Body of pancreas (tissue), 4 donors: ENCODE data around the gene ARVCF. TPM values are rescaled to one million over a fixed set of nuclear protein-coding genes. Genes with fewer than 3 reads are reported as not detected.

ENCODE experiments used
- ATAC-seq: fragments of 150-250 bp; one replicate; pipeline ENCODE4 v1.9.1; 2016
- DNase-seq, 4 donors: peaks; one replicate each; pipeline ENCODE4 v3.0.0-alpha.2; 2019
- H3K27ac ChIP-seq, 4 donors: fragments of 200-600 bp; sonication (generic); 1 replicate in 3 of 4; 2 replicates in 1 of 4; pipeline versions ENCODE4 v1.5.1 to v1.6.1; 2016 to 2019; ENCODE audit warnings: mild to moderate bottlenecking in 1 of 4, mixed read lengths in 1 of 4, moderate library complexity in 1 of 4
- H3K27me3 ChIP-seq, 2 donors: fragments of 200-600 bp; sonication (generic); one replicate each; pipeline ENCODE4 v1.6.0; 2016; ENCODE audit warnings: mild to moderate bottlenecking in 1 of 2
- H3K36me3 ChIP-seq, 2 donors: fragments of 200-600 bp; sonication (generic); replicated peaks in 1 of 2; 2 replicates each; pipeline ENCODE4 v1.5.1; 2016; ENCODE audit warnings: low read depth in 2 of 2; ENCODE audit not compliant: insufficient read depth in 1 of 2
- H3K4me1 ChIP-seq: fragments of 200-600 bp; sonication (generic); one replicate; pipeline ENCODE4 v1.6.0; 2016
- H3K4me3 ChIP-seq, 2 donors: fragments of 200-600 bp; sonication (generic); 1 replicate in 1 of 2; 2 replicates in 1 of 2; pipeline ENCODE4 v1.5.1; 2016 to 2019
- H3K9me3 ChIP-seq, 3 donors: fragments of 200-600 bp; sonication (generic); 1 replicate in 2 of 3; 2 replicates in 1 of 3; pipeline ENCODE4 v1.5.1; 2016
- POLR2A ChIP-seq, 3 donors: fragments of 450-650 bp; IDR thresholded peaks; one replicate each; pipeline ENCODE4 v1.6.1; 2016; ENCODE audit warnings: antibody characterized with exemption in 3 of 3, mild to moderate bottlenecking in 2 of 3
- WGBS, 2 donors: methylation state at CpG; one replicate each; pipeline ENCODE4 v1.1.5; 2017; 5-methylcytosine and 5-hydroxymethylcytosine counted together
- intact Hi-C: fragments of 100-400 bp; cut with DNase I; formaldehyde crosslinking; loops from one replicate; pipeline ENCODE4 v1.15.1; 2023
- total RNA-seq, 2 donors: library from RNA; depleted of rRNA; stranded (reverse); fragments of >200 nt; gene quantifications; one replicate each; pipeline ENCODE4 v1.1.0, GENCODE V29; 2016
- TF ChIP-seq, protein P1 (sequence below), 7 experiments: fragments of 450-650 bp in 4 of 7; fragments of 200-600 bp in 3 of 7; sonication (generic) in 3 of 7; IDR thresholded peaks; one replicate each; pipeline ENCODE4 v1.5.1; 2016 to 2019; ENCODE audit warnings: antibody characterized with exemption in 7 of 7

ARVCF gene
- total RNA-seq, 2 donors from 2014 or later = 36.6 to 150 TPM

DNA sequence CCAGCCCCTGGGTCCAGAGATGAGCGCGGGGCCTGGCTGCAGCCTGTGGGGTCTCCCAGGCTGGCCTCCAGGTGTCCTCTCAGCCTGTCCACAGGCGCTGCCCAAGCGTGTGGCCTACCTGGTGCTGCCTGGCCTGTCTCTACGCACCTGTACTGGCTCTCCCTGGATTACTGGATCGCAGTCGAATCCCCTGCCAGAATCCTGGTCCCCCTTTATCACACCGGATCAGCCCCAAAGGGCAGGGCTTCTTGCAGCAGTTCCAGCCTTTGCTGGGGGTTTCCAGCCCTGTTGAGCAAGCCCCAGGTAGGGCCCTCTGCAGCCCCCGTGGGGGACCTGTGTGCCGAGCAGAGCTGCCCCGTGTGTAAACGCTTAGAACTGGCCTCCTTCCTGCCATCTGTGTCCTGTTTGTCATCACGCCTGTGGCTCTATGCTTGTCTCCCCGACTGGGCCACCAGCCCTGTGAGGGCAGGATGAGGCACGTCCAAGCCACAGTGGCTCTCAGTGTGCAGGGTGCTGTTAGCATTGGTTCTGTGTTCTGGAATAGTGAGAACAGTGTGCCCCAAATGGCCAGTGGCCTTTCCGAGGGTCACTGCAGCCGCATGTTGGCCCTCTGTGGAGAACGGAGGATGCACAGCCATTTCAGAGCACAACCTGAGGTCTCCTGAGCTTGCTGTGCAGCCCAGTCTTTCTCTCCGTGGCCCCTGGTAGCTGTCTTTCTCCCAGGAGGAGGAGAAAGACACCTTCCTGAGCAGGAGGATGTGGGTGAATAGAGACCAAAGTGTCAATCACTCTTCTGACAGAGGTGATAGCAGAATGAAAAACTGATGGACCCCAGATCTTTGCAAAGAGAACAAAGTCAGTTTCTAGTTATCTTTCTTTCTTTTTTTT is 61.1 kb downstream of the ARVCF start:
- H3K4me3 ChIP-seq = no peak overlapping the region
- no peaks in the 10 kb centered on the region for H3K36me3 ChIP-seq
- no peaks in the 10 kb centered on the region for H3K27me3 ChIP-seq
- DNase-seq (peak in 1 of 4 donors; percentile 22), ATAC-seq (no peak)
- H3K4me1 ChIP-seq = peaks cover 55% of the 10 kb centered on the region
- no peaks in the 10 kb centered on the region for H3K9me3 ChIP-seq
- no peak for TF ChIP-seq POLR2A (IDR thresholded peaks at IDR 0.05)
- TF ChIP-seq, protein P1, sequence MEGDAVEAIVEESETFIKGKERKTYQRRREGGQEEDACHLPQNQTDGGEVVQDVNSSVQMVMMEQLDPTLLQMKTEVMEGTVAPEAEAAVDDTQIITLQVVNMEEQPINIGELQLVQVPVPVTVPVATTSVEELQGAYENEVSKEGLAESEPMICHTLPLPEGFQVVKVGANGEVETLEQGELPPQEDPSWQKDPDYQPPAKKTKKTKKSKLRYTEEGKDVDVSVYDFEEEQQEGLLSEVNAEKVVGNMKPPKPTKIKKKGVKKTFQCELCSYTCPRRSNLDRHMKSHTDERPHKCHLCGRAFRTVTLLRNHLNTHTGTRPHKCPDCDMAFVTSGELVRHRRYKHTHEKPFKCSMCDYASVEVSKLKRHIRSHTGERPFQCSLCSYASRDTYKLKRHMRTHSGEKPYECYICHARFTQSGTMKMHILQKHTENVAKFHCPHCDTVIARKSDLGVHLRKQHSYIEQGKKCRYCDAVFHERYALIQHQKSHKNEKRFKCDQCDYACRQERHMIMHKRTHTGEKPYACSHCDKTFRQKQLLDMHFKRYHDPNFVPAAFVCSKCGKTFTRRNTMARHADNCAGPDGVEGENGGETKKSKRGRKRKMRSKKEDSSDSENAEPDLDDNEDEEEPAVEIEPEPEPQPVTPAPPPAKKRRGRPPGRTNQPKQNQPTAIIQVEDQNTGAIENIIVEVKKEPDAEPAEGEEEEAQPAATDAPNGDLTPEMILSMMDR (IDR thresholded peaks at IDR 0.05) = no peak
- peak overlapping the region in 1 of 4 donors; percentile 12 for H3K27ac ChIP-seq
- intact Hi-C loops = no loop called here
- WGBS, 2 donors = 76 to 83% methylated on average over 11 to 19 of the region's 19 CpGs

DNA sequence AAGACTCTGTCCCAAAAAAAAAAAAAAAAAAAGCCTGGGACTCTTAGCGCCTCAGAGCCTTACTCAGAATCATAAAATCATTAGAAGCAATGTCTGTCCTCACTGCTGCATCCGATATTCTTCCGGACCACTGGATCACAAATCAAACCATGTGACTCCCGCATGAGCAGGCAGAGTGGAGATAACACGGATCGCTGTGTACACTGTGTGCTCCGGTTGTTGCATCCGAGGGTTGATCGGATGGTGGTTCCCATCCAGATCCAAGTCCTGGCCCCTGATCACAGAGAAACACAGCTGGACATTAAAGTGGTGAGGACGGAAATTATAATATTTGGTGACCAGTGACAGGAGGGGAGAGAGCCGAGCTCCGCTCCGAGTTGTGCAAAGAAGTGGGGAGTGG is 65.3 kb downstream of the ARVCF start:
- WGBS, 2 donors = 50 to 72% methylated on average over 13 of the region's 13 CpGs
- Histone ChIP-seq H3K9me3 (no peaks in the 10 kb centered on the region), H3K27me3 (no peaks in the 10 kb centered on the region), H3K36me3 (no peaks in the 10 kb centered on the region), H3K4me3 (no peak overlapping the region), H3K4me1 (peaks cover 43% of the 10 kb centered on the region), H3K27ac (peak overlapping the region; percentile 65 to 93 (median 78))
- no peak for ATAC-seq
- TF ChIP-seq POLR2A (IDR thresholded peaks at IDR 0.05) = no peak
- TF ChIP-seq, protein P1 (IDR thresholded peaks at IDR 0.05) = no peak
- intact Hi-C loops = no loop called here
- peak in 3 of 4 donors; percentile 52 to 62 (median 53) for DNase-seq

DNA sequence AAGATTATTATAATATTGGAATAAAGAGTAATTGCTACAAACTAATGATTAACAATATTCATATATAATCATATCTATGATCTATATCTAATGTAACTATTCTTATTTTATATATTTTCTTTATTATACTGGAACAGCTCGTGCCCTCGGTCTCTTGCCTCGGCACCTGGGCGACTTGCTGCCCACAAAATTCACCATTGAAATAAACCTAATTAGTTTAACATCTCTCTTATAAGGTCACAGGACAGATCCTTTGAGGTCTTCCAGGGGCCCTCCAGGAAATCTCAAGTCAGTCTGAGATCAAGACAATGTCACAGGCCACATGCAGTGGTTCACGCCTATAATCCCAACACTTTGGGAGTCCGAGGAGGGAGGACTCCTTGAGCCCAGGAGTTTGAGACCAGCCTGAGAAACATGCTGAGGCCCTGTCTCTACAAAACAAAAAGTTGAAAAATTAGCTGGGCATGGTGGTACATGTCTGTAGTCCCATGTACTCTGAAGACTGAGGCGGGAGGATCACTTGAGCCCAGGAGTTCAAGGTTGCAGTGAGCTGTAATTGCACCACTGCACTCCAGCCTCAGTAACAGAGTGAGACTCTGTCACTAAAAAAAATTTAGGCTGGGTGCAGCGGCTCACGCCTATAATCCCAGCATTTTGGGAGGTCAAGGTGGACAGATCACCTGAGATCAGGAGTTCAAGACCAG is 68.4 kb downstream of the ARVCF start:
- intact Hi-C loops = no loop called here
- H3K36me3 ChIP-seq = no peaks in the 10 kb centered on the region
- 57 to 68% methylated on average over 9 of the region's 9 CpGs for WGBS, 2 donors
- peak overlapping the region in 2 of 4 donors; percentile 63 to 86 for H3K27ac ChIP-seq
- ATAC-seq = no peak
- H3K27me3 ChIP-seq = no peaks in the 10 kb centered on the region
- no peaks in the 10 kb centered on the region for H3K9me3 ChIP-seq
- H3K4me1 ChIP-seq = peaks cover 38% of the 10 kb centered on the region
- TF ChIP-seq, protein P1 (IDR thresholded peaks at IDR 0.05) = no peak
- no peak for TF ChIP-seq POLR2A (IDR thresholded peaks at IDR 0.05)
- DNase-seq = no peak
- no peak overlapping the region for H3K4me3 ChIP-seq

DNA sequence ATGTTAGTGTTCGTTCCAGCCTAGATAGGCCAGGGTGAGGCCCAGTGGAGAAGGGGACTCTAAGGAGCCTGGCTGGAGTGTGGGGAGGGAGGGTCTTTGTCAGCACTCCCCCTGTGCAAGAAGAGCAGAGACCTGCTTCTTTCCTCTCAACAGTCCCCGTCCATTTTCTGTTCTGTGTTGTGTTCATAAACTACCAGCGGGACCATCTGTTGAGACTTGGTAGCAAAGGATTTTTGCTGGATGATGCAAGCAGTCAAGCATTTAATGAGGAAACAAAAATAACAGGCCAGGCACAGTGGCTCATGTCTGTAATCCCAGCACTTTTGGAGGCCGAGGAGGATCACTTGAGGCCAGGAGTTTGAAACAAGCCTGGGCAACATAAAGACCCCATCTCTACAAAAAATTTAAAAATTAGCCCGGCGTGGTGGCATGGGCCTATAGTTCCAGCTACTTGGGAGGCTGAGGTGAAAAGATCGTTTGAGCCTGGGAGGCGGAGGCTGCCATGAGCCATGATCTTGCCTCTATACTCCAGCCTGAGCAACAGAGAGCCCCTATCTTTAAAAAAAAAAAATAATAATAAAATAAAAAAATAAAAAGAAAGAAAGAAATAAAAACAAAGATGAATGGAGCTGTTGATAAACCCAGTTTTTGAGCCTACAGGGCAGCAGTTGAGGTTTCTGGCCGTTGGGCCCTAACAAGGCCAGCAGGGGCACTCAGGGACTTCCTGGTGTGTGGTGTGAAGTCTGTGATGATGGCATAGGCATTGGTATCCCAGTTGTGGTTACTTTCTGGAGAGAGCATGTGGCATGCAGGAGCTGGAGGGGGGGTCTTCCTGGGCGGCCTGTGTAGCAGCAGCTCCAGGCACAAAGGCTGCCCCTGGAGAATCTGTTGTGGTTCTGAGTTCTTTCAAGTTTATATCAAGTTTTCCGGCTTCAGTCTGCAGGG is 73.3 kb downstream of the ARVCF start:
- 52 to 54% methylated on average over 10 to 11 of the region's 11 CpGs for WGBS, 2 donors
- H3K27me3 ChIP-seq = no peaks in the 10 kb centered on the region
- DNase-seq (peak in 3 of 4 donors; percentile 55 to 68 (median 55)), ATAC-seq (peak; percentile 52)
- peaks cover 44% of the 10 kb centered on the region for H3K4me1 ChIP-seq
- no peaks in the 10 kb centered on the region for H3K9me3 ChIP-seq
- TF ChIP-seq, protein P1 (IDR thresholded peaks at IDR 0.05) = peak in 1 of 7 experiments; percentile 14
- peak; percentile 4 to 60 (median 48) for TF ChIP-seq POLR2A (IDR thresholded peaks at IDR 0.05)
- intact Hi-C loops = no loop called here
- peak overlapping the region; percentile 85 to 94 (median 92) for H3K27ac ChIP-seq
- no peaks in the 10 kb centered on the region for H3K36me3 ChIP-seq
- no peak overlapping the region for H3K4me3 ChIP-seq
